ENCODE measurements around the gene PROZ.

Gene PROZ

GRCh38 chr13:113192902-113193301 lies 34.5 kb downstream of the PROZ start:
- H3K36me3 ChIP-seq (ENCODE audit: control insufficient read depth, insufficient read depth, low read length) = peaks cover 22% of the 10 kb centered on the region
- no peaks in the 10 kb centered on the region for H3K9me3 ChIP-seq (ENCODE audit: control insufficient read depth, insufficient read depth, low read length)

GRCh38 chr13:113195360-113195759 lies 36.9 kb downstream of the PROZ start:
- H3K36me3 ChIP-seq (ENCODE audit: control insufficient read depth, insufficient read depth, low read length) = peaks cover 22% of the 10 kb centered on the region
- no peak overlapping the region for H3K4me3 ChIP-seq (ENCODE audit: low read length)
- no peak overlapping the region for H3K27ac ChIP-seq (ENCODE audit: low read length)

More at GRCh38 chr13:113192902-113193301, 34.5 kb downstream of the PROZ start:
- DNase-seq (ENCODE audit: low read depth, low spot score) = no peak
- Histone ChIP-seq H3K4me1 (ENCODE audit: control insufficient read depth, insufficient read depth, low read length) (no peaks in the 10 kb centered on the region; the same call in 1 of the 2 replicates), H3K27me3 (ENCODE audit: control insufficient read depth, insufficient read depth, low read length) (no peaks in the 10 kb centered on the region), H3K4me3 (ENCODE audit: low read length) (no peak overlapping the region), H3K27ac (ENCODE audit: low read length) (no peak overlapping the region)
- WGBS (ENCODE audit: insufficient coverage, insufficient read length) = no CpG with 5 or more reads among the region's 2 CpGs

GRCh38 chr13:113196970-113197737 lies 38.7 kb downstream of the PROZ start:
- no peak for DNase-seq (ENCODE audit: low read depth, low spot score)
- H3K4me1 ChIP-seq (ENCODE audit: control insufficient read depth, insufficient read depth, low read length) = no peaks in the 10 kb centered on the region; the same call in 1 of the 2 replicates
- H3K27ac ChIP-seq (ENCODE audit: low read length) = no peak overlapping the region
- no peak overlapping the region for H3K4me3 ChIP-seq (ENCODE audit: low read length)
- WGBS (ENCODE audit: insufficient coverage, insufficient read length) = no CpG with 5 or more reads among the region's 9 CpGs
- H3K36me3 ChIP-seq (ENCODE audit: control insufficient read depth, insufficient read depth, low read length) = peaks cover 20% of the 10 kb centered on the region
- no peaks in the 10 kb centered on the region for H3K9me3 ChIP-seq (ENCODE audit: control insufficient read depth, insufficient read depth, low read length)
- H3K27me3 ChIP-seq (ENCODE audit: control insufficient read depth, insufficient read depth, low read length) = no peaks in the 10 kb centered on the region

More at GRCh38 chr13:113195360-113195759, 36.9 kb downstream of the PROZ start:
- Histone ChIP-seq H3K27me3 (ENCODE audit: control insufficient read depth, insufficient read depth, low read length) (no peaks in the 10 kb centered on the region), H3K9me3 (ENCODE audit: control insufficient read depth, insufficient read depth, low read length) (no peaks in the 10 kb centered on the region), H3K4me1 (ENCODE audit: control insufficient read depth, insufficient read depth, low read length) (no peaks in the 10 kb centered on the region; the same call in 1 of the 2 replicates)
- no peak for DNase-seq (ENCODE audit: low read depth, low spot score)
- WGBS (ENCODE audit: insufficient coverage, insufficient read length) = no CpG with 5 or more reads among the region's 6 CpGs

- Histone ChIP-seq H3K4me1 (ENCODE audit: control insufficient read depth, insufficient read depth, low read length) (no peaks in the 10 kb centered on the region), H3K9me3 (ENCODE audit: control insufficient read depth, insufficient read depth, low read length) (no peaks in the 10 kb centered on the region), H3K36me3 (ENCODE audit: control insufficient read depth, insufficient read depth, low read length) (peaks cover 13% of the 10 kb centered on the region), H3K4me3 (ENCODE audit: low read length) (no peak overlapping the region), H3K27me3 (ENCODE audit: control insufficient read depth, insufficient read depth, low read length) (no peaks in the 10 kb centered on the region), H3K27ac (ENCODE audit: low read length) (no peak overlapping the region)
- WGBS (ENCODE audit: insufficient coverage, insufficient read length) = no CpG with 5 or more reads among the region's 2 CpGs
- no peak for DNase-seq (ENCODE audit: low read depth, low spot score)
Observed at GRCh38 chr13:113201815-113202214, 43.4 kb downstream of the PROZ start.

GRCh38 chr13:113202912-113203311 lies 44.5 kb downstream of the PROZ start:
- no CpG with 5 or more reads among the region's 4 CpGs for WGBS (ENCODE audit: insufficient coverage, insufficient read length)
- Histone ChIP-seq H3K4me3 (ENCODE audit: low read length) (no peak overlapping the region), H3K9me3 (ENCODE audit: control insufficient read depth, insufficient read depth, low read length) (no peaks in the 10 kb centered on the region), H3K36me3 (ENCODE audit: control insufficient read depth, insufficient read depth, low read length) (peaks cover 5% of the 10 kb centered on the region), H3K27ac (ENCODE audit: low read length) (no peak overlapping the region), H3K27me3 (ENCODE audit: control insufficient read depth, insufficient read depth, low read length) (no peaks in the 10 kb centered on the region), H3K4me1 (ENCODE audit: control insufficient read depth, insufficient read depth, low read length) (no peaks in the 10 kb centered on the region)
- no peak for DNase-seq (ENCODE audit: low read depth, low spot score)

- WGBS (ENCODE audit: insufficient coverage, insufficient read length) = no CpG with 5 or more reads among the region's 12 CpGs
Observed at GRCh38 chr13:113203507-113204377, 45.3 kb downstream of the PROZ start.

GRCh38 chr13:113204378-113204734 lies 45.9 kb downstream of the PROZ start:
- no peaks in the 10 kb centered on the region for H3K27me3 ChIP-seq (ENCODE audit: control insufficient read depth, insufficient read depth, low read length)
- H3K9me3 ChIP-seq (ENCODE audit: control insufficient read depth, insufficient read depth, low read length) = no peaks in the 10 kb centered on the region
- no peak for DNase-seq (ENCODE audit: low read depth, low spot score)
- peaks cover 5% of the 10 kb centered on the region for H3K36me3 ChIP-seq (ENCODE audit: control insufficient read depth, insufficient read depth, low read length)
- H3K27ac ChIP-seq (ENCODE audit: low read length) = no peak overlapping the region
- H3K4me3 ChIP-seq (ENCODE audit: low read length) = no peak overlapping the region
- no peaks in the 10 kb centered on the region for H3K4me1 ChIP-seq (ENCODE audit: control insufficient read depth, insufficient read depth, low read length)
- WGBS (ENCODE audit: insufficient coverage, insufficient read length) = no CpG with 5 or more reads among the region's 5 CpGs

More at GRCh38 chr13:113203507-113204377, 45.3 kb downstream of the PROZ start:
- Histone ChIP-seq H3K4me1 (ENCODE audit: control insufficient read depth, insufficient read depth, low read length) (no peaks in the 10 kb centered on the region), H3K4me3 (ENCODE audit: low read length) (no peak overlapping the region), H3K9me3 (ENCODE audit: control insufficient read depth, insufficient read depth, low read length) (no peaks in the 10 kb centered on the region), H3K36me3 (ENCODE audit: control insufficient read depth, insufficient read depth, low read length) (peaks cover 5% of the 10 kb centered on the region), H3K27ac (ENCODE audit: low read length) (no peak overlapping the region), H3K27me3 (ENCODE audit: control insufficient read depth, insufficient read depth, low read length) (no peaks in the 10 kb centered on the region)
- DNase-seq (ENCODE audit: low read depth, low spot score) = no peak

GRCh38 chr13:113205428-113205931 lies 47.0 kb downstream of the PROZ start:
- WGBS (ENCODE audit: insufficient coverage, insufficient read length) = no CpG with 5 or more reads among the region's 5 CpGs
- Histone ChIP-seq H3K4me3 (ENCODE audit: low read length) (no peak overlapping the region), H3K27ac (ENCODE audit: low read length) (no peak overlapping the region), H3K27me3 (ENCODE audit: control insufficient read depth, insufficient read depth, low read length) (no peaks in the 10 kb centered on the region), H3K4me1 (ENCODE audit: control insufficient read depth, insufficient read depth, low read length) (no peaks in the 10 kb centered on the region), H3K36me3 (ENCODE audit: control insufficient read depth, insufficient read depth, low read length) (peaks cover 3% of the 10 kb centered on the region; the same call in 1 of the 2 replicates), H3K9me3 (ENCODE audit: control insufficient read depth, insufficient read depth, low read length) (no peaks in the 10 kb centered on the region)
- DNase-seq (ENCODE audit: low read depth, low spot score) = no peak

- no peak overlapping the region for H3K27ac ChIP-seq (ENCODE audit: low read length)
- no peak for DNase-seq (ENCODE audit: low read depth, low spot score)
- no peaks in the 10 kb centered on the region for H3K27me3 ChIP-seq (ENCODE audit: control insufficient read depth, insufficient read depth, low read length)
- H3K9me3 ChIP-seq (ENCODE audit: control insufficient read depth, insufficient read depth, low read length) = no peaks in the 10 kb centered on the region
- H3K36me3 ChIP-seq (ENCODE audit: control insufficient read depth, insufficient read depth, low read length) = peaks cover 3% of the 10 kb centered on the region; the same call in 1 of the 2 replicates
- no CpG with 5 or more reads among the region's 3 CpGs for WGBS (ENCODE audit: insufficient coverage, insufficient read length)
- H3K4me1 ChIP-seq (ENCODE audit: control insufficient read depth, insufficient read depth, low read length) = no peaks in the 10 kb centered on the region
- peak overlapping the region; percentile 89; the same call in 1 of the 2 replicates for H3K4me3 ChIP-seq (ENCODE audit: low read length)
Observed at GRCh38 chr13:113207460-113207859, 49.0 kb downstream of the PROZ start.

GRCh38 chr13:113207890-113208420 lies 49.5 kb downstream of the PROZ start:
- H3K36me3 ChIP-seq (ENCODE audit: control insufficient read depth, insufficient read depth, low read length) = peaks cover 3% of the 10 kb centered on the region; the same call in 1 of the 2 replicates
- H3K9me3 ChIP-seq (ENCODE audit: control insufficient read depth, insufficient read depth, low read length) = no peaks in the 10 kb centered on the region
- DNase-seq (ENCODE audit: low read depth, low spot score) = no peak
- H3K4me1 ChIP-seq (ENCODE audit: control insufficient read depth, insufficient read depth, low read length) = no peaks in the 10 kb centered on the region
- WGBS (ENCODE audit: insufficient coverage, insufficient read length) = no CpG with 5 or more reads among the region's 44 CpGs
- peak overlapping the region; percentile 89 for H3K4me3 ChIP-seq (ENCODE audit: low read length)
- no peaks in the 10 kb centered on the region for H3K27me3 ChIP-seq (ENCODE audit: control insufficient read depth, insufficient read depth, low read length)
- no peak overlapping the region for H3K27ac ChIP-seq (ENCODE audit: low read length)
